ENCODE results near the gene TGM6. TPM values are rescaled to one million over a fixed set of nuclear protein-coding genes. Genes with fewer than 3 reads are reported as not detected.
A peak's percentile ranks its signal among the peaks of the same experiment; 100 is the strongest.

The TGM6 gene
- total RNA-seq (not detected), total RNA-seq (0 to 0.08 (median 0) reads per million in 172 experiments)
- not detected for polyA plus RNA-seq (2013, experiment 1 of 2)
- not detected for polyA plus RNA-seq (2013, experiment 2 of 2)

- Histone ChIP-seq H3K36me3 (ENCODE audit: insufficient read depth, low read length) (no peaks in the 10 kb centered on the region), H3K4me3 (ENCODE audit: low read length) (no peak within 1 kb of the TSS), H3K9me3 (ENCODE audit: control insufficient read depth in 1 of 2, insufficient read depth in 1 of 2, low read length in 2 of 2) (peaks cover 0 to 8% of the 10 kb centered on the region in 2 experiments), H3K27ac (ENCODE audit: low read depth in 1 of 2, low read length in 2 of 2) (no peak within 1 kb of the TSS), H3K27me3 (ENCODE audit: control insufficient read depth in 1 of 2, insufficient read depth in 2 of 2, low read length in 2 of 2) (peaks cover 0 to 2% of the 10 kb centered on the region in 2 experiments), H3K4me1 (ENCODE audit: insufficient read depth, low read length) (peaks cover 24% of the 10 kb centered on the region)
- DNase-seq (no peak), ATAC-seq (ENCODE audit: poor library complexity) (no peak)
- TF ChIP-seq CTCF (IDR thresholded peaks at IDR 0.05) = no peak
- Mint-ChIP-seq H3K4me1 (ENCODE audit: low read depth) (peaks cover 27% of the 10 kb centered on the region), H3K27me3 (peaks cover 24% of the 10 kb centered on the region), H3K36me3 (ENCODE audit: low read depth) (no peaks in the 10 kb centered on the region), H3K9me3 (no peaks in the 10 kb centered on the region), H3K27ac (no peak within 1 kb of the TSS), H3K4me3 (peak within 1 kb of the TSS; percentile 35)
- CTCF ChIA-PET = no interaction called here
- intact Hi-C loops (cut with DNase I, micrococcal nuclease) = no loop called here
- POLR2A ChIA-PET = no interaction called here
These were observed at the start of gene TGM6 for GRCh38 chr20:2380601-2381000. Gene TGM6, plus strand, starts transcription at chr20:2380901. Its CDS starts 68 bp downstream, at chr20:2380969.

DNA sequence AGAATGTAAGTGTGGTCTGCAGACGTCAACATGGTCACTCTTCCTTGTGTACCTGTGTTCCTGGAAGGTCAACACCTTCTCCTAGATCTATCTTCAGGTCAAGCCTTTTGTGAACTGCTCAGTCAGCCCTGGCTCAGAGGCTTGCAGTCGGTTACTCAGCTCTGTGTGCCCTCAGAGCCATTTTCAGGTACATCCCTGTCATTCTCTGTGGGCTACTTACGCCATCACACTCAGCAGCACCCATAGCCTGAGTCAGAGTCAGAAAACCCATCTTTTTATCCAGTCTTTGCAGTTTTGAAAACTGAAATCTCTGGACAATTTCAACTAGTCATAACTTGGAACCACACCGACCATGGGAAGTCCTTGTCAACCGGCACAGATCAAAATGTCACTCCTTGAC is 49.6 kb upstream of the TGM6 start:
- ATAC-seq (ENCODE audit: poor library complexity) (no peak), DNase-seq (no peak)
- Mint-ChIP-seq H3K27ac (no peak overlapping the region), H3K9me3 (no peaks in the 10 kb centered on the region), H3K4me1 (ENCODE audit: low read depth) (no peaks in the 10 kb centered on the region), H3K36me3 (ENCODE audit: low read depth) (no peaks in the 10 kb centered on the region), H3K27me3 (peaks cover 17% of the 10 kb centered on the region), H3K4me3 (no peak overlapping the region)
- Histone ChIP-seq H3K9me3 (ENCODE audit: control insufficient read depth in 1 of 2, insufficient read depth in 1 of 2, low read length in 2 of 2) (no peaks in the 10 kb centered on the region), H3K27ac (ENCODE audit: low read depth in 1 of 2, low read length in 2 of 2) (no peak overlapping the region), H3K36me3 (ENCODE audit: insufficient read depth, low read length) (no peaks in the 10 kb centered on the region), H3K4me3 (ENCODE audit: low read length) (no peak overlapping the region), H3K4me1 (ENCODE audit: insufficient read depth, low read length) (no peaks in the 10 kb centered on the region), H3K27me3 (ENCODE audit: control insufficient read depth in 1 of 2, insufficient read depth in 2 of 2, low read length in 2 of 2) (no peaks in the 10 kb centered on the region)
- ChIA-PET POLR2A (no interaction called here), CTCF (no interaction called here)
- intact Hi-C loops (cut with DNase I, micrococcal nuclease) = no loop called here
- no peak for TF ChIP-seq CTCF (IDR thresholded peaks at IDR 0.05)

- TF ChIP-seq CTCF (IDR thresholded peaks at IDR 0.05) = no peak
- ATAC-seq (ENCODE audit: poor library complexity) (no peak), DNase-seq (no peak)
- Histone ChIP-seq H3K9me3 (ENCODE audit: control insufficient read depth in 1 of 2, insufficient read depth in 1 of 2, low read length in 2 of 2) (no peaks in the 10 kb centered on the region), H3K4me3 (ENCODE audit: low read length) (no peak overlapping the region), H3K36me3 (ENCODE audit: insufficient read depth, low read length) (no peaks in the 10 kb centered on the region), H3K27me3 (ENCODE audit: control insufficient read depth in 1 of 2, insufficient read depth in 2 of 2, low read length in 2 of 2) (no peaks in the 10 kb centered on the region), H3K27ac (ENCODE audit: low read depth in 1 of 2, low read length in 2 of 2) (no peak overlapping the region), H3K4me1 (ENCODE audit: insufficient read depth, low read length) (no peaks in the 10 kb centered on the region)
- Mint-ChIP-seq H3K27ac (no peak overlapping the region), H3K4me1 (ENCODE audit: low read depth) (no peaks in the 10 kb centered on the region), H3K27me3 (peaks cover 13% of the 10 kb centered on the region), H3K9me3 (no peaks in the 10 kb centered on the region), H3K4me3 (no peak overlapping the region), H3K36me3 (ENCODE audit: low read depth) (no peaks in the 10 kb centered on the region)
- intact Hi-C loops (cut with DNase I, micrococcal nuclease) = no loop called here
- ChIA-PET CTCF (no interaction called here), POLR2A (no interaction called here)
These were observed 48.7 kb upstream of the TGM6 start for GRCh38 chr20:2331901-2332565.

Data from CD4-positive, alpha-beta T cell (primary cell).